GM18868 (cell line): ENCODE data around the gene KCNQ1.

Source experiments
- ATAC-seq: cut with Tn5 transposase; IDR thresholded peaks from one replicate; pipeline ENCODE4 v1.9.1; 2021; ENCODE audit warnings: mild to moderate bottlenecking, moderate library complexity; ENCODE audit not compliant: unreplicated experiment

KCNQ1 gene

GRCh38 chr11:2738551-2739431 is 294.0 kb downstream of the KCNQ1 start:
- ATAC-seq: no peak

- no peak for ATAC-seq
Measured at GRCh38 chr11:2739531-2740274, 294.9 kb downstream of the KCNQ1 start.

- no peak for ATAC-seq
Measured at GRCh38 chr11:2740275-2740940, 295.6 kb downstream of the KCNQ1 start.

DNA sequence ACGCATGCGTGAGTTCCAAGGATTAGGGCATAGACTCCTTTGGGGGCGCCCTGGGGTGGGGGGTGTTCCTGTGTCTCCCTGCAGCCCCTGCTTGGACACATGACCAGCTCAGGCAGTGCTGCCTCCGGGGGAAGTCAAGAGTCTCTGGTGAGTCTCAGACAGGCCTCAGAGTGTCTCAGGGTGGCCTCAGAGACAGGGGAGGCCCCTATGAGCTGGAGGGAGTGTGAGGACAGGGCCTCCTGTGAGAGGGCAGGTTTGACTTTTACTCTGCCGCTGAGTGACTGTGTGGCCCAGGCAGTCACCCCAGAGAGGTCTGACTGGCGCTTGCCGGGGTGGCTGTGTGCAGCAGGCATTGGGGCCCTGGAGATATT is 296.2 kb downstream of the KCNQ1 start:
- ATAC-seq: no peak

DNA sequence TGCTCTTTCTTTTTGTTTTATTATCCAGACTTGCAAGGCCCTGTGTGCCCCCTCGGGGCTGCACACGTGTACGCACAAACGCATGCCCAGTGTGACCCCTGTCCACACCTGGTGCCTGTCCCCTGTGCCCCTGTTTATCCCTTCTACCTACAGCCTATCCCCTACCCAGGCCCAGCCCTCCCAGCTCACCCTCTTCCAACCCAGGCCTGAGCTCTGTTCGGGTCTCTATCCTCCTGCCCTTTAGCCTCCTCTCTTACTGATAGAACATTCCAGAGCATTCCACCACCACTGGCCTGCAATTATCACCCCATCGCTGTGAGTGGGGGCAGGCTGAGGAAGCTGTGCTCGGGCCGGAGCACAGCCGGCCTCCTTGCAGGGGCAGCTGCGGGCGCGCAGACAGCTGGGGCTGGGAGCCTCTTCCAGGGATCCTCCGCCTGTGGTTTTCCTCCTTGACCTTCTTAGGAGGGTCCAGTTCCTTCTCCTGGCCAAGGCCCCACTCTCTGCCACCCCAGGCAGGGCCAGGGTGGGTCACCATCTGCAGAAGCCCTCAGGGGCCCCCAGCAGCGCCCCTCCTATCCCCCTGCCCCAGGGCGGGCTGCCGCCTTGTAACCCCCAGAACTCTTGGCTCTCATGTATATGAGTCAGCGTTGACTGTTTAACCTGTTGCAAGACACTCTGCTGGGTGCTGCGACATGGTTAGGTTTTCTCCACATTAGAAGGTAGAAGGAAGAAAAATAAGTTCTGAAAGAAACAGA is 296.7 kb downstream of the KCNQ1 start:
- ATAC-seq: no peak

DNA sequence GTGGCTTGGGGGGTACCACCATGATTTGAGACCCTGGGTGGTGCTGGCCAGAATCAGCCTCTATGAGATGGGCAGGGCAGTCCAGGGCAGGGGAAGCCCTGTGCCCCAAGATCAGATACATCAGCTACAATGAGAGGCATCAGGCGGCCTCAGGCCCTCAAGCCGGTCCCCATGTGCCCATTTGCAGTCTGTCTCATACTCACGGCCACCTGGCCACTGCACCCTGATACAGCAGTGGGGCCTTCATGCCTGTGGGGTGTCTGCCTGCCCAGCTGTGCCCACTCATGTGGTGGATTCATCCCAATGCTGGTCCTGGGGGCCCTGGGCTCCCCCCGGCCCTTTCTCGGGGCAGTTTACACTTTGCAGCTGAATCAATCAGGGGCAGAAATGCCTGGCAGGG is 297.4 kb downstream of the KCNQ1 start:
- ATAC-seq: no peak

GRCh38 chr11:2742611-2743426 is 298.0 kb downstream of the KCNQ1 start:
- no peak for ATAC-seq

DNA sequence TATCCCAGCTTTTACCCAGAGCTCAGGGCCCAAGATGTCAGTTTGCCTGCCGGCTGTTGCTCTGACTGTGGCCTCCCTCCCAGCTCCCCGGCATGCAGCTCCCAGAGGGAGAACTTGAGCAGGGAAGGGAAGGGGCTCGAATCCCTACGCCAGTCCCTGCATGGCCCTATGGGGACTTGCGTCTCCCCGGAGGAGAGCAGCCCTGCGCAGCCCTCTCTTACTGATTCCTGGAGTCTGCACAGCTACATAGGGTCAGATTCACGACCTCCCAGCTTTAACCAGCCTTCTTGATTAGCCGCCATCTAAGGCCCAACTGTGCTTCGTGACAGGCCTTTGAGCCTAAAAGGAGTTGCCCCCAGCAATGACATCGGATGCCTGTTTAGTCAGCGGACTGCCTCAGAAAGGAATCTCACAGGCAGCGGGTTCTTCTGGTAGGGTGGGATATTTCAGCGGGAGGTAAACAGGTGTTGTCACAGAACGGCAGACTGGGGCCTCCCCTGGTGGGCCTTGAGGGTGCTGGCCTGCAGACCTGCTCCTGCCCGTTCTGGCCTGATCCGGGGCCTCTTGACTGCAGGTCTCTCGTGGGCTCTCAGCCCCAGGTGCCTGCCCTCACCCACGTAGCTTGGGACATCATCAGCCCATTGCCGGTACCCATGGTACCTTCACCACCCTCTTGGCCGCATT is 298.8 kb downstream of the KCNQ1 start:
- ATAC-seq: no peak

DNA sequence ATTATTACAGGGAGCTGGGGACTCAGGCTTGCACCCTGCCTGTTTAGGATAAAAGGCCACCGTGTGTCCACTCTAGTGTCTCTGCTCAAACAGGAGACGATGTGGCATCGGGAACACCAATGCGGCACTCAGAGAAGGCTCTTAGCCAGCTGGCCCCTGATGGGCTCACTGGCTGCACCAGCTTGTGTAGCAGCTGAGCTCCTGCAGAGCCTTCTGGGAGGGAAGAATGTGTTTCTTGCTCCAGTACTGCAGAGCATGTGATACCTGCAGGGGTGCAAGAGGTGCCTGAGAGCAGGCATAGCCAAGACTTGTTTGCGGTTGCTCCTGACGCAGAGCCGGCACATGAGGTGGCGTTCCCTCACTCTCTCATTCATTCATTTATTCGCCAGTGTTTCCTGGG is 299.4 kb downstream of the KCNQ1 start:
- no peak for ATAC-seq

DNA sequence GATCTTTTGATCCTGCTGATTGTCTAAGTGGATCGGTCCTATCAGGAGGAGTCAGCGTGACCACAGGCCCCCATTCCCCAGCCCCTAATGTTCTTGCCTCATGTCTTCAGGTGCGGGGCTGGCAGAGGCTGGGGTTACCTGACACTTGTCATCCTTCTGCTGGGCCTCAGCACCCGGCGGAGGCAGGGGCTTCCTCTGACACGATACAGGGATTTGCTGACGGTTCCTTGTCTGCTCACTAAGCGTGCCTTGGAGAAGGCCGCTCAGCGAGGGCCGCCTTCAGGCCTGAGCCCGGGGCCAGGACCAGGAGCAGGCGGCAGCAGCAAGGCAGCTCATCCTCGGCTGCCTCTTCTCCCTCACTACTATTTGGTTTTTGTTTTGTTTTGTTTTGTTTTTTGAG is 300.7 kb downstream of the KCNQ1 start:
- ATAC-seq: no peak

GRCh38 chr11:2746401-2747247 is 301.8 kb downstream of the KCNQ1 start:
- no peak for ATAC-seq

GRCh38 chr11:2747248-2748027 is 302.6 kb downstream of the KCNQ1 start:
- ATAC-seq: no peak

GRCh38 chr11:2748061-2748813 is 303.4 kb downstream of the KCNQ1 start:
- ATAC-seq: no peak

DNA sequence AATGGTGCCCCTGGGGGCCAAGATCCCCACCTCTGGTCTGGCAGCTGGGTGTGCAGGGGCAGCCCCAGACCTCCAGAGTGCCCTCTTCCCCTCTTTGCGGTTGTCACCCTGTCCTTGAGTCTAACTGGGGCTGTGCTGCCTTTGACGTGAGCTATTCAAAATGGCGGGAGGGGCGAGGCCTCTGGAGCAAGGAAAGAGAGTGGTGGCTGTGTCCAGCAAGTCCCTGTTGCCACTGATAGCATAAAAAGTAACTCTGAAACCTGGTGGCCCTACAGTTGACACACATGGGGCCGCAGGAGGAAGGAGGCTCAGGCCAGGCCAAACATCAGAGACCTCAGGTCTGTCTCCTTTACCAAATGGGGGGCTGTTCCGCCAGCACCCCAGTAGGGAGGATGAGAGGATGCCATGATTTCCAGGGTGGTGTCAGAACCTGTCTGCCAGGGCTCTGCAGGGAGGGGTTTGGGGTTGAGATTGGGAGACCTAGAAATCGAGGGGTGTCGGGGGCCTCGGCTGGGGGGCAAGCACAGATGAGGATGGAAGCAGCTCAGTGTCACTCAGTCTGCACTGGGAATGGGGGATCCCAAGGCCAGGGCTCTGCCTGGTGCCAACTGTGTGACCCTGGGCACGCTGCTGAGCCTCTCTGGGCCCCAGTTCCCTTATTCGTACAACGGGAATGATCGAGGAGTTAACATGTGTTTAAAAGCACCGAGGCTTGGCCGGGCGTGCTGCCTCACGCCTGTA is 304.2 kb downstream of the KCNQ1 start:
- ATAC-seq: no peak

DNA sequence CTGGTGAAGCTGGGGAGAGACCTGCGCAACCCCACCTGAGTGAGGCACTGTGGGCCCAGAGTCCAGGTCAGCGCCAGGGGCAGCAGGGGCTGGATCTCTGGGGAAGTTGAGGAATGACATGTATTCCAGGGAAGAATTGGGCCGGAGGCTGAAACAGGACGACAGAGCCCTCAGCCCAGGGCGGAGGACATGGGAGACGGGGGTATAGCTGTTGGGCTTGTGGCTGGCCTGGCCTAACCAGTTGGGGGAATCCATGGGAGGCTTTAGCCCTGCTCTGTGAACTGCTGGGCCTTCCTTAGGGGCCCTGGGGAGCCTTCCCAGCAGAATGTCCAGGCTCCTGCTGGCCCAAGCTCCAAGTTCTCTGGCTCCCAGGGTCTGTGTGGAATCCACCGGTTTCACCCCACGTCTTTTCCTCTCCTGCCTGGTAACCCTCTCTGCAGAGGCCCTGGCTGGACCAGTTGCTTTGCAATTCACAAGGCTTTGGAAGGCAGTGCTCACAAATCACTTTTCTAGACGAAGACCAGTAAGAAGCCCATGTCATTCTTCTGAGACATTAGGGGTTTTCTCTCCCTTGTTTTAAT is 305.4 kb downstream of the KCNQ1 start:
- ATAC-seq: no peak
